ENCODE measurements around the gene SLC35G1.

The SLC35G1 gene

GRCh38 chr10:93899109-93899508, 5.3 kb downstream of the SLC35G1 start:
- no peak for DNase-seq (ENCODE audit: low read depth in 1 of 2, low spot score in 1 of 2)
- in situ Hi-C loops (cut with HindIII; ENCODE audit: low pct_unique_long_range_greater_than_20kb, low sequenced_read_pairs): no loop called here
- TF ChIP-seq JUND (IDR thresholded peaks at IDR 0.05; ENCODE audit: low read depth): no peak

GRCh38 chr10:93903051-93903450, 9.3 kb downstream of the SLC35G1 start:
- DNase-seq (ENCODE audit: low read depth in 1 of 2, low spot score in 1 of 2): no peak
- in situ Hi-C loops (cut with HindIII; ENCODE audit: low pct_unique_long_range_greater_than_20kb, low sequenced_read_pairs): no loop called here
- TF ChIP-seq JUND (IDR thresholded peaks at IDR 0.05; ENCODE audit: low read depth): no peak

- in situ Hi-C loops (cut with HindIII; ENCODE audit: low pct_unique_long_range_greater_than_20kb, low sequenced_read_pairs): no loop called here
- DNase-seq (ENCODE audit: low read depth in 1 of 2, low spot score in 1 of 2): no peak
Observed at GRCh38 chr10:93904901-93905300, 11.1 kb downstream of the SLC35G1 start.

GRCh38 chr10:93907059-93907458, 13.3 kb downstream of the SLC35G1 start:
- in situ Hi-C loops (cut with HindIII; ENCODE audit: low pct_unique_long_range_greater_than_20kb, low sequenced_read_pairs): no loop called here
- no peak for DNase-seq (ENCODE audit: low read depth in 1 of 2, low spot score in 1 of 2)
- no peak for TF ChIP-seq JUND (IDR thresholded peaks at IDR 0.05; ENCODE audit: low read depth)

More at GRCh38 chr10:93904901-93905300, 11.1 kb downstream of the SLC35G1 start:
- TF ChIP-seq JUND (IDR thresholded peaks at IDR 0.05; ENCODE audit: low read depth): no peak

GRCh38 chr10:93911866-93912265, 18.1 kb downstream of the SLC35G1 start:
- no peak for TF ChIP-seq JUND (IDR thresholded peaks at IDR 0.05; ENCODE audit: low read depth)
- no peak for DNase-seq (ENCODE audit: low read depth in 1 of 2, low spot score in 1 of 2)
- in situ Hi-C loops (cut with HindIII; ENCODE audit: low pct_unique_long_range_greater_than_20kb, low sequenced_read_pairs): no loop called here

GRCh38 chr10:93912444-93912843, 18.7 kb downstream of the SLC35G1 start:
- TF ChIP-seq JUND (IDR thresholded peaks at IDR 0.05; ENCODE audit: low read depth): no peak
- in situ Hi-C loops (cut with HindIII; ENCODE audit: low pct_unique_long_range_greater_than_20kb, low sequenced_read_pairs): no loop called here
- no peak for DNase-seq (ENCODE audit: low read depth in 1 of 2, low spot score in 1 of 2)

GRCh38 chr10:93913706-93914105, 19.9 kb downstream of the SLC35G1 start:
- TF ChIP-seq JUND (IDR thresholded peaks at IDR 0.05; ENCODE audit: low read depth): no peak
- in situ Hi-C loops (cut with HindIII; ENCODE audit: low pct_unique_long_range_greater_than_20kb, low sequenced_read_pairs): no loop called here
- DNase-seq (ENCODE audit: low read depth in 1 of 2, low spot score in 1 of 2): no peak

- peak in 1 of 2 experiments; percentile 62 for DNase-seq (ENCODE audit: low read depth in 1 of 2, low spot score in 1 of 2)
- no peak for TF ChIP-seq JUND (IDR thresholded peaks at IDR 0.05; ENCODE audit: low read depth)
- in situ Hi-C loops (cut with HindIII; ENCODE audit: low pct_unique_long_range_greater_than_20kb, low sequenced_read_pairs): no loop called here
Observed at GRCh38 chr10:93915598-93915997, 21.8 kb downstream of the SLC35G1 start.

- TF ChIP-seq JUND (IDR thresholded peaks at IDR 0.05; ENCODE audit: low read depth): no peak
- in situ Hi-C loops (cut with HindIII; ENCODE audit: low pct_unique_long_range_greater_than_20kb, low sequenced_read_pairs): no loop called here
- peak in 1 of 2 experiments; percentile 83 for DNase-seq (ENCODE audit: low read depth in 1 of 2, low spot score in 1 of 2)
Observed at GRCh38 chr10:93916257-93917063, 22.7 kb downstream of the SLC35G1 start.

- no peak for TF ChIP-seq JUND (IDR thresholded peaks at IDR 0.05; ENCODE audit: low read depth)
- in situ Hi-C loops (cut with HindIII; ENCODE audit: low pct_unique_long_range_greater_than_20kb, low sequenced_read_pairs): no loop called here
- no peak for DNase-seq (ENCODE audit: low read depth in 1 of 2, low spot score in 1 of 2)
Observed at GRCh38 chr10:93917064-93917391, 23.2 kb downstream of the SLC35G1 start.

GRCh38 chr10:93917821-93918220, 24.0 kb downstream of the SLC35G1 start:
- in situ Hi-C loops (cut with HindIII; ENCODE audit: low pct_unique_long_range_greater_than_20kb, low sequenced_read_pairs): no loop called here
- no peak for TF ChIP-seq JUND (IDR thresholded peaks at IDR 0.05; ENCODE audit: low read depth)
- DNase-seq (ENCODE audit: low read depth in 1 of 2, low spot score in 1 of 2): no peak

GRCh38 chr10:93921338-93921737, 27.6 kb downstream of the SLC35G1 start:
- DNase-seq (ENCODE audit: low read depth in 1 of 2, low spot score in 1 of 2): peak in 1 of 2 experiments; percentile 34
- in situ Hi-C loops (cut with HindIII; ENCODE audit: low pct_unique_long_range_greater_than_20kb, low sequenced_read_pairs): no loop called here
- no peak for TF ChIP-seq JUND (IDR thresholded peaks at IDR 0.05; ENCODE audit: low read depth)

- TF ChIP-seq JUND (IDR thresholded peaks at IDR 0.05; ENCODE audit: low read depth): peak; percentile 49; the same call in 1 of the 2 replicates
- in situ Hi-C loops (cut with HindIII; ENCODE audit: low pct_unique_long_range_greater_than_20kb, low sequenced_read_pairs): no loop called here
- DNase-seq (ENCODE audit: low read depth in 1 of 2, low spot score in 1 of 2): peak in 1 of 2 experiments; percentile 31
Observed at GRCh38 chr10:93926613-93927012, 32.8 kb downstream of the SLC35G1 start.

GRCh38 chr10:93938140-93938539, 44.4 kb downstream of the SLC35G1 start:
- no peak for TF ChIP-seq JUND (IDR thresholded peaks at IDR 0.05; ENCODE audit: low read depth)
- in situ Hi-C loops (cut with HindIII; ENCODE audit: low pct_unique_long_range_greater_than_20kb, low sequenced_read_pairs): no loop called here
- no peak for DNase-seq (ENCODE audit: low read depth in 1 of 2, low spot score in 1 of 2)
